ENCODE data around the gene FLT1. TPM values are rescaled to one million over a fixed set of nuclear protein-coding genes. Genes with fewer than 3 reads are reported as not detected.

FLT1 gene
- total and polyA plus RNA-seq, 2 donors = 4.3 to 5.5 TPM

DNA sequence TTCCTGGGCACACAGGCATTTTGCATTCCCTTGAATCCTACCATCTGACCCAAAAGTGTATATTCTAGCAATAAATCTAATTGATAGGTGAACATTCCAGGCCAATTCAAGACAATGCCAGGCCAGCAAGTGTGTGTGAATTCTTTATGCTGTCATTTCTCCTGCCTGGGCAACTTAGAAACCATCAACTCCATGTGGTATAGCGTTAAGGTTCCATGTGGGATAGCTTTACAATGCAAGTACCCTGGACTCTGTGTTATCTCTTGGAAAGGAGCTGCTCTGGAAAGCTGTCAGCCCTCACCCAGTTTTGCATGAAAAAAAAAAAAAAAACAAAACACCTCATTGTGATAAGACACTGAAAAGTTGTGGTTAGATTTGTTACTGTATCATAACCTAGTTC lies 15.6 kb upstream of the FLT1 start:
- Histone ChIP-seq H3K4me3 (ENCODE audit: low read length in 2 of 2) (no peak overlapping the region), H3K27ac (ENCODE audit: low read depth in 1 of 2, low read length in 1 of 2) (no peak overlapping the region), H3K9me3 (ENCODE audit: control insufficient read depth in 2 of 2, insufficient read depth in 1 of 2, low read length in 1 of 2) (no peaks in the 10 kb centered on the region), H3K27me3 (ENCODE audit: control insufficient read depth in 2 of 2, insufficient read depth in 1 of 2, low read length in 1 of 2) (no peaks in the 10 kb centered on the region), H3K4me1 (ENCODE audit: control insufficient read depth in 2 of 2, insufficient read depth in 2 of 2, low read length in 2 of 2) (peaks cover 0 to 6% of the 10 kb centered on the region in 2 donors), H3K36me3 (ENCODE audit: control insufficient read depth in 2 of 2, insufficient read depth in 2 of 2, low read length in 1 of 2) (no peaks in the 10 kb centered on the region)
- 95% methylated on average over 1 of the region's 1 CpG for WGBS
- no peak for DNase-seq (ENCODE audit: low read depth in 6 of 9, low spot score in 9 of 9)

- no peak overlapping the region for H3K27ac ChIP-seq (ENCODE audit: low read depth in 1 of 2, low read length in 1 of 2)
- H3K4me3 ChIP-seq (ENCODE audit: low read length in 2 of 2) = no peak overlapping the region
- peaks cover 0 to 9% of the 10 kb centered on the region in 2 donors for H3K4me1 ChIP-seq (ENCODE audit: control insufficient read depth in 2 of 2, insufficient read depth in 2 of 2, low read length in 2 of 2)
- no peaks in the 10 kb centered on the region for H3K9me3 ChIP-seq (ENCODE audit: control insufficient read depth in 2 of 2, insufficient read depth in 1 of 2, low read length in 1 of 2)
- no peaks in the 10 kb centered on the region for H3K27me3 ChIP-seq (ENCODE audit: control insufficient read depth in 2 of 2, insufficient read depth in 1 of 2, low read length in 1 of 2)
- no peaks in the 10 kb centered on the region for H3K36me3 ChIP-seq (ENCODE audit: control insufficient read depth in 2 of 2, insufficient read depth in 2 of 2, low read length in 1 of 2)
- no peak for DNase-seq (ENCODE audit: low read depth in 6 of 9, low spot score in 9 of 9)
These were observed 15.1 kb upstream of the FLT1 start for GRCh38 chr13:28510066-28510465.

DNA sequence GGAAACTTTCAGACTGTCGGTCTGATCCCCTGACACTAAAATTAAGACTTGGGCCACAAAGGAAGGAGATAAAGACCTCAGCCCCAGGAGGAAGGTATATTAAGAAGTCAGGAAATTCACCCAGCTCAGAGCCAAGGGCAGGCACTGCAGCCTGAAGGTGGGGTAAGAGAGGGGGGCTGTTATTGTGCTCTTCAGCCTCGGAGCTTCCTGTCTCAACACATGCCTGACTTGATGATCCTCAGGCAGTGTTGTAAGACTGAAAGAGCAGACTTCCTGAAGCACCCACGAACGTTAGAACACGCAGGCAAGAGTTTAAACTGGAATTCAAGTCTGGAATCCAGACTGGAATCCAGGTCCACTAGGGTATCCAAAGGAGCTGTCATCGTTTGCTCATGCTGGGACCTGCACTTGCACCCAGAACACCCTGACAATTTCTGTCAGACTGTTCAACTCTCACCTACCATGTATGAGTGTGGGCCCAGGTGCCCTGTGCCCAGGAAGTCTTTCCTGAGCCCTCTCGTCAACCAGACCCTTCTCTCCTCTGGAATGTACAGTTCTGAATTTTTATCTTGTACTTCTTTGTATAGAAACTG lies 10.7 kb upstream of the FLT1 start:
- Histone ChIP-seq H3K4me3 (ENCODE audit: low read length in 2 of 2) (no peak overlapping the region), H3K4me1 (ENCODE audit: control insufficient read depth in 2 of 2, insufficient read depth in 2 of 2, low read length in 2 of 2) (peaks cover 0 to 10% of the 10 kb centered on the region in 2 donors), H3K9me3 (ENCODE audit: control insufficient read depth in 2 of 2, insufficient read depth in 1 of 2, low read length in 1 of 2) (no peaks in the 10 kb centered on the region), H3K27me3 (ENCODE audit: control insufficient read depth in 2 of 2, insufficient read depth in 1 of 2, low read length in 1 of 2) (peaks cover 0 to 2% of the 10 kb centered on the region in 2 donors), H3K36me3 (ENCODE audit: control insufficient read depth in 2 of 2, insufficient read depth in 2 of 2, low read length in 1 of 2) (no peaks in the 10 kb centered on the region), H3K27ac (ENCODE audit: low read depth in 1 of 2, low read length in 1 of 2) (peak overlapping the region in 1 of 2 donors; percentile 46)
- 26% methylated on average over 7 of the region's 7 CpGs for WGBS
- peak in 5 of 9 donors; percentile 40 to 77 (median 47) for DNase-seq (ENCODE audit: low read depth in 6 of 9, low spot score in 9 of 9)

DNA sequence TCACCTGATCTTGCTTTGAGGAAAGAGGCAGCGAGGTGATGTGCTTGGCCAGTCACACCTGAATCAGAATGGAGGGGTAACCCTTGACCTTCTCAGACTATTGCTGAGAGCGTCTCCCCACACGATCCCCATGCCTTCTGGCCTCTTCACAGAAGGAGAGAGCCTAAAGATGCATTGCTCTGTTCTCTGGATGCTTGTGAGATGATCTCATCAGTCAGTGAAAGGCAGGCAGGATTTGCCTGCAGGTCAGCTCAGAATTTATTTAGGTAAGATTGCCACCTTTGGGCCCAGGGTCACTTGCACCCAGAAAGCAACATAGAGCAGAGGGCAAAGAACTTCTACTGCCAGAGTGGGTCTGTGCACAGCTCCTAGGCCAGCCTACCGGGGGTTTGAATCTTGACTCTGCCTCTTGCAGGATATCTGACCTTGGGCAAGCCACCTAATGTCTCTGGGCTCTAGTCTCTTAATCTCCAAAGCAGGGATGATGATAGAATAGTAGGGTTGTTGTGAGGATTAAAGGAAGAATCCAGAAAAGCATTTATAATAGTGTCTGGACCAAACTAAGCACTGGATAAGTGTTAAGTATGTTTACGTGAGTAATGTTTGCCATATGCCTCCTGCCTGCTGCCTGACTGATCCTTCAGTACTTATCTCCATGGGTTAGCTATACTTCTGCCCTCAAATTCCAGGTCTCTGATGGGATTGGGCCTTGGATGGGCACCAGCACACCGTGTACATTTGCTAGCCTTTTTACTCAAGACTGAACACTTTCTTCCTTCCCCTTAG lies 8.4 kb upstream of the FLT1 start:
- 95% methylated on average over 6 of the region's 6 CpGs for WGBS
- DNase-seq (ENCODE audit: low read depth in 6 of 9, low spot score in 9 of 9) = no peak
- Histone ChIP-seq H3K27ac (ENCODE audit: low read depth in 1 of 2, low read length in 1 of 2) (no peak overlapping the region), H3K36me3 (ENCODE audit: control insufficient read depth in 2 of 2, insufficient read depth in 2 of 2, low read length in 1 of 2) (no peaks in the 10 kb centered on the region), H3K9me3 (ENCODE audit: control insufficient read depth in 2 of 2, insufficient read depth in 1 of 2, low read length in 1 of 2) (no peaks in the 10 kb centered on the region), H3K27me3 (ENCODE audit: control insufficient read depth in 2 of 2, insufficient read depth in 1 of 2, low read length in 1 of 2) (peaks cover 0 to 6% of the 10 kb centered on the region in 2 donors), H3K4me1 (ENCODE audit: control insufficient read depth in 2 of 2, insufficient read depth in 2 of 2, low read length in 2 of 2) (peaks cover 0 to 10% of the 10 kb centered on the region in 2 donors), H3K4me3 (ENCODE audit: low read length in 2 of 2) (no peak overlapping the region)

DNA sequence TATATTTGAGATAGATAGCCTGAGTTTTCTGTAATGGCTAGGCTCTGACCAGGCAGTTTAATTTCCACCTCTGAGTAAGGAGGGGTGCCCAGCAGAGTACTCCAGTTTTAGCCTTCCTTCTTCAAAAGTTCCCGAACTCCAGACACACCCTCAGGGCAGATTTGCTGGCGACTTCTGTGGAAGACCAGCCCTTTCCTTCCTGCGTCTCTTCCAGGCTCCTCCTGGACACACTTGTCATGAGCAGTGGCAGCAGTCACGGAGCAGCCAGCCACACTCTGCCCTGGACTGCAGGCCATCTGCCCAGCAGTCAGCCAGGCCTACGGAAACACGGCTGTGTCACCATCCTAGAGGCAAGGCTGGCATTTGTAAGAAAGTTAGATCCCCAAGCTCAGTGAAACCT lies 6.6 kb upstream of the FLT1 start:
- H3K9me3 ChIP-seq (ENCODE audit: control insufficient read depth in 2 of 2, insufficient read depth in 1 of 2, low read length in 1 of 2) = no peaks in the 10 kb centered on the region
- DNase-seq (ENCODE audit: low read depth in 6 of 9, low spot score in 9 of 9) = no peak
- WGBS = 93% methylated on average over 6 of the region's 6 CpGs
- peaks cover 0 to 14% of the 10 kb centered on the region in 2 donors for H3K4me1 ChIP-seq (ENCODE audit: control insufficient read depth in 2 of 2, insufficient read depth in 2 of 2, low read length in 2 of 2)
- no peaks in the 10 kb centered on the region for H3K36me3 ChIP-seq (ENCODE audit: control insufficient read depth in 2 of 2, insufficient read depth in 2 of 2, low read length in 1 of 2)
- no peak overlapping the region for H3K4me3 ChIP-seq (ENCODE audit: low read length in 2 of 2)
- no peak overlapping the region for H3K27ac ChIP-seq (ENCODE audit: low read depth in 1 of 2, low read length in 1 of 2)
- peaks cover 6 to 20% of the 10 kb centered on the region in 2 donors for H3K27me3 ChIP-seq (ENCODE audit: control insufficient read depth in 2 of 2, insufficient read depth in 1 of 2, low read length in 1 of 2)

- Histone ChIP-seq H3K27me3 (ENCODE audit: control insufficient read depth in 2 of 2, insufficient read depth in 1 of 2, low read length in 1 of 2) (peaks cover 25 to 40% of the 10 kb centered on the region in 2 donors), H3K9me3 (ENCODE audit: control insufficient read depth in 2 of 2, insufficient read depth in 1 of 2, low read length in 1 of 2) (no peaks in the 10 kb centered on the region), H3K27ac (ENCODE audit: low read depth in 1 of 2, low read length in 1 of 2) (no peak overlapping the region), H3K4me1 (ENCODE audit: control insufficient read depth in 2 of 2, insufficient read depth in 2 of 2, low read length in 2 of 2) (peaks cover 0 to 16% of the 10 kb centered on the region in 2 donors), H3K36me3 (ENCODE audit: control insufficient read depth in 2 of 2, insufficient read depth in 2 of 2, low read length in 1 of 2) (no peaks in the 10 kb centered on the region), H3K4me3 (ENCODE audit: low read length in 2 of 2) (no peak overlapping the region)
- DNase-seq (ENCODE audit: low read depth in 6 of 9, low spot score in 9 of 9) = no peak
- WGBS = 96% methylated on average over 5 of the region's 5 CpGs
These were observed 4.7 kb upstream of the FLT1 start for GRCh38 chr13:28499609-28500008.

GRCh38 chr13:28498481-28499115 lies 3.7 kb upstream of the FLT1 start:
- H3K9me3 ChIP-seq (ENCODE audit: control insufficient read depth in 2 of 2, insufficient read depth in 1 of 2, low read length in 1 of 2) = no peaks in the 10 kb centered on the region
- DNase-seq (ENCODE audit: low read depth in 6 of 9, low spot score in 9 of 9) = no peak
- no peak overlapping the region for H3K4me3 ChIP-seq (ENCODE audit: low read length in 2 of 2)
- H3K27ac ChIP-seq (ENCODE audit: low read depth in 1 of 2, low read length in 1 of 2) = no peak overlapping the region
- H3K27me3 ChIP-seq (ENCODE audit: control insufficient read depth in 2 of 2, insufficient read depth in 1 of 2, low read length in 1 of 2) = peaks cover 34 to 50% of the 10 kb centered on the region in 2 donors
- H3K4me1 ChIP-seq (ENCODE audit: control insufficient read depth in 2 of 2, insufficient read depth in 2 of 2, low read length in 2 of 2) = peaks cover 0 to 23% of the 10 kb centered on the region in 2 donors
- 90% methylated on average over 16 of the region's 16 CpGs for WGBS
- no peaks in the 10 kb centered on the region for H3K36me3 ChIP-seq (ENCODE audit: control insufficient read depth in 2 of 2, insufficient read depth in 2 of 2, low read length in 1 of 2)

GRCh38 chr13:28497143-28497876 lies 2.4 kb upstream of the FLT1 start:
- no peak overlapping the region for H3K4me3 ChIP-seq (ENCODE audit: low read length in 2 of 2)
- DNase-seq (ENCODE audit: low read depth in 6 of 9, low spot score in 9 of 9) = peak in 1 of 9 donors; percentile 41
- peaks cover 0 to 25% of the 10 kb centered on the region in 2 donors for H3K4me1 ChIP-seq (ENCODE audit: control insufficient read depth in 2 of 2, insufficient read depth in 2 of 2, low read length in 2 of 2)
- H3K27ac ChIP-seq (ENCODE audit: low read depth in 1 of 2, low read length in 1 of 2) = no peak overlapping the region
- H3K27me3 ChIP-seq (ENCODE audit: control insufficient read depth in 2 of 2, insufficient read depth in 1 of 2, low read length in 1 of 2) = peaks cover 44 to 63% of the 10 kb centered on the region in 2 donors
- H3K9me3 ChIP-seq (ENCODE audit: control insufficient read depth in 2 of 2, insufficient read depth in 1 of 2, low read length in 1 of 2) = no peaks in the 10 kb centered on the region
- 41% methylated on average over 4 of the region's 4 CpGs for WGBS
- H3K36me3 ChIP-seq (ENCODE audit: control insufficient read depth in 2 of 2, insufficient read depth in 2 of 2, low read length in 1 of 2) = no peaks in the 10 kb centered on the region
